CD4-positive, alpha-beta T cell (primary cell): ENCODE data around the gene MCU. TPM values are rescaled to one million over a fixed set of nuclear protein-coding genes. Genes with fewer than 3 reads are reported as not detected.

Experiments
- ATAC-seq: fragments of 200-7000 bp; cut with Tn5 transposase; one replicate; pipeline ENCODE4 v1.10.0; 2022; ENCODE audit warnings: mild to moderate bottlenecking; ENCODE audit not compliant: poor library complexity
- CTCF ChIA-PET: fragments of 350-600 bp; sonication (Branson Sonifier 250); formaldehyde crosslinking; loops from one replicate; lab custom pipeline; 2021; ENCODE audit warnings: antibody characterized with exemption, inconsistent platforms; lab: Charles Lee
- POLR2A ChIA-PET: fragments of 350-600 bp; sonication (Branson Sonifier 250); formaldehyde crosslinking; loops from one replicate; lab custom pipeline; 2021; ENCODE audit warnings: antibody characterized with exemption, inconsistent platforms; lab: Charles Lee
- DNase-seq, 14 experiments: peaks; one replicate each; pipeline ENCODE4 v3.0.0-alpha.2; 2013 to 2020; ENCODE audit warnings: mixed read lengths in 2 of 14
- H3K27ac ChIP-seq, 2 donors: one replicate each; pipeline versions ENCODE4 v1.5.1 to v1.7.0; 2013; ENCODE audit warnings: low read length in 2 of 2, low read depth in 1 of 2, mild to moderate bottlenecking in 1 of 2
- H3K27me3 ChIP-seq, 2 experiments: 1 replicate in 1 of 2; 2 replicates in 1 of 2; pipeline versions ENCODE4 v1.6.1 to v1.7.0; 2013; ENCODE audit warnings: low read length in 2 of 2, control low read depth in 1 of 2, mild to moderate bottlenecking in 1 of 2, moderate library complexity in 1 of 2; ENCODE audit not compliant: insufficient read depth in 2 of 2, control insufficient read depth in 1 of 2
- H3K36me3 ChIP-seq: one replicate; pipeline ENCODE4 v1.6.1; 2013; ENCODE audit warnings: low read length, control low read depth; ENCODE audit not compliant: insufficient read depth
- H3K4me1 ChIP-seq: one replicate; pipeline ENCODE4 v1.6.1; 2013; ENCODE audit warnings: low read length, control low read depth; ENCODE audit not compliant: insufficient read depth
- H3K4me3 ChIP-seq: one replicate; pipeline ENCODE4 v1.5.1; 2013; ENCODE audit warnings: mild to moderate bottlenecking, low read length, moderate library complexity
- H3K9me3 ChIP-seq, 2 experiments: 1 replicate in 1 of 2; 2 replicates in 1 of 2; pipeline versions ENCODE4 v1.6.1 to v1.7.0; 2013; ENCODE audit warnings: low read length in 2 of 2, mild to moderate bottlenecking in 2 of 2, control low read depth in 1 of 2, moderate library complexity in 1 of 2; ENCODE audit not compliant: control insufficient read depth in 1 of 2, insufficient read depth in 1 of 2
- H3K27ac Mint-ChIP-seq: one replicate; pipeline ENCODE4 v1.8.0; 2020; ENCODE audit warnings: mixed read lengths
- H3K27me3 Mint-ChIP-seq: one replicate; pipeline ENCODE4 v1.8.0; 2021; ENCODE audit warnings: mixed read lengths
- H3K36me3 Mint-ChIP-seq: one replicate; pipeline ENCODE4 v1.8.0; 2021; ENCODE audit warnings: low read depth, mixed read lengths
- H3K4me1 Mint-ChIP-seq: one replicate; pipeline ENCODE4 v1.8.0; 2021; ENCODE audit warnings: low read depth, mixed read lengths
- H3K4me3 Mint-ChIP-seq: one replicate; pipeline ENCODE4 v1.8.0; 2020; ENCODE audit warnings: mild to moderate bottlenecking, mixed read lengths
- H3K9me3 Mint-ChIP-seq: one replicate; pipeline ENCODE4 v1.8.0; 2020; ENCODE audit warnings: mixed read lengths
- CTCF ChIP-seq: fragments of 200-600 bp; IDR thresholded peaks from one replicate; pipeline ENCODE4 v1.8.0; 2022; ENCODE audit warnings: antibody characterized with exemption, mild to moderate bottlenecking
- intact Hi-C, 2 experiments: fragments of 100-400 bp; cut with DNase I in 1 of 2; cut with micrococcal nuclease in 1 of 2; formaldehyde crosslinking; loops; one replicate each; pipeline versions ENCODE4 v1.15.1 to v1.9.0; 2023 to 2025; cut with DNase I, micrococcal nuclease
- total RNA-seq, 174 experiments: library from RNA in 2 of 174; stranded (reverse) in 2 of 174; gene quantifications; one replicate each; pipeline ENCODE4 v1.2.3 and lab custom pipeline; 2021 to 2026

The MCU gene
- total RNA-seq, 2 experiments from 2014 or later = 10.3 to 12.0 TPM

DNA sequence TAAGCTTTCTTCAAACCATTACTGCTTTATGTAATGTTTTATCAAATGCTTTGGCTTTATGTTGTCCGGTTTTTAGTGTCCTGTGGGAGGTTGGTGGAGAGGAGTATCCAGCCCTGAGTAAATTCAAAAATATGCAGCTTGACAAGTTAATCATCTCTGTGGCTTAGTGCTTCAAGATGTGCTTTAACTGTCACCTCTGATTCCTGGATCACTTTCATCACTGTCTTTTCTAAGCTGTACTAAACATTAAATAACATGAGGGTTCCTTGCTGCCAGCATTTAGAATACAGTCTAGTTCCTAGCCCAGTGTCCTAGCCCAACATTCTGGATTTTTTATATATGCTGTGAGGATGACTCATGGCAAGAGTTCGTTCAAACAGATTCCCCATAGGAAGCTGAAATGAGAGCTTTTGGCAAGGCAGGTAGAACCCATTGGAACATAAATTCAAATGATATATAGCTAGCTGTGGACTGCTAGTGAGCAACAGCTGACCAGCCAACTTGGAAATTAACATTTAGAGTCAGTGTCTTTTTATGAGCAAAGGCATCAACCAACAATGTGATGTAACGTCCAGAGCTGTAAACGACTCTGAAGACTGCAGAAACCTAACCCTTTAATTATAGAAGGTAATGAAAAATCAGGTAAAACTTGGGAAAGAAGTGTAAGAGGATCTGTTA, 120.9 kb downstream of the MCU start:
- no peak overlapping the region for H3K4me3 ChIP-seq
- CTCF ChIA-PET = no interaction called here
- Mint-ChIP-seq H3K9me3 (no peaks in the 10 kb centered on the region), H3K36me3 (no peaks in the 10 kb centered on the region), H3K4me3 (no peak overlapping the region), H3K27ac (no peak overlapping the region), H3K4me1 (no peaks in the 10 kb centered on the region), H3K27me3 (no peaks in the 10 kb centered on the region)
- no peaks in the 10 kb centered on the region for H3K9me3 ChIP-seq
- POLR2A ChIA-PET = no interaction called here
- no peak for TF ChIP-seq CTCF
- no peaks in the 10 kb centered on the region for H3K36me3 ChIP-seq
- H3K27me3 ChIP-seq = no peaks in the 10 kb centered on the region
- no peaks in the 10 kb centered on the region for H3K4me1 ChIP-seq
- no peak overlapping the region for H3K27ac ChIP-seq
- intact Hi-C loops = no loop called here
- ATAC-seq (no peak), DNase-seq (no peak)

- Mint-ChIP-seq H3K27ac (no peak overlapping the region), H3K36me3 (no peaks in the 10 kb centered on the region), H3K4me3 (no peak overlapping the region), H3K4me1 (peaks cover 5% of the 10 kb centered on the region), H3K9me3 (no peaks in the 10 kb centered on the region), H3K27me3 (no peaks in the 10 kb centered on the region)
- Histone ChIP-seq H3K4me1 (no peaks in the 10 kb centered on the region), H3K27ac (no peak overlapping the region), H3K27me3 (no peaks in the 10 kb centered on the region), H3K9me3 (no peaks in the 10 kb centered on the region), H3K36me3 (no peaks in the 10 kb centered on the region), H3K4me3 (no peak overlapping the region)
- ChIA-PET POLR2A (no interaction called here), CTCF (no interaction called here)
- ATAC-seq = no peak
- DNase-seq = no peak
- intact Hi-C loops = no loop called here
- TF ChIP-seq CTCF = no peak
Observed at GRCh38 chr10:72814099-72814790, 122.3 kb downstream of the MCU start.

- H3K4me1 Mint-ChIP-seq = peaks cover 5% of the 10 kb centered on the region
- ChIA-PET POLR2A (no interaction called here), CTCF (no interaction called here)
- Histone ChIP-seq H3K4me1 (no peaks in the 10 kb centered on the region), H3K4me3 (no peak overlapping the region), H3K27me3 (no peaks in the 10 kb centered on the region), H3K36me3 (no peaks in the 10 kb centered on the region), H3K9me3 (no peaks in the 10 kb centered on the region), H3K27ac (no peak overlapping the region)
- H3K4me3 Mint-ChIP-seq = no peak overlapping the region
- H3K9me3 Mint-ChIP-seq = no peaks in the 10 kb centered on the region
- TF ChIP-seq CTCF = no peak
- DNase-seq = no peak
- H3K36me3 Mint-ChIP-seq = no peaks in the 10 kb centered on the region
- intact Hi-C loops = no loop called here
- H3K27me3 Mint-ChIP-seq = no peaks in the 10 kb centered on the region
- H3K27ac Mint-ChIP-seq = no peak overlapping the region
- ATAC-seq = no peak
Observed at GRCh38 chr10:72816565-72816964, 124.6 kb downstream of the MCU start.
